T-helper 2 cell treated with Interferon-gamma antibody and Interleukin-4, amounts not matched to agents 100 ng/mL and 5 ng/mL, for 36 hours (primary cell): Measurements from ENCODE around the gene LYSMD4. TPM values are rescaled to one million over a fixed set of nuclear protein-coding genes. Genes with fewer than 3 reads are reported as not detected.

Source experiments
- intact Hi-C: fragments of 100-400 bp; cut with micrococcal nuclease; formaldehyde crosslinking; loops from one replicate; pipeline ENCODE4 v1.15.1; 2023
- total RNA-seq: library from RNA; stranded (reverse); gene quantifications from 2 replicates; pipeline ENCODE4 v1.2.3, GENCODE V29; 2022

LYSMD4 gene
- total RNA-seq, 1 donor from 2014 or later: 10.4 TPM

DNA sequence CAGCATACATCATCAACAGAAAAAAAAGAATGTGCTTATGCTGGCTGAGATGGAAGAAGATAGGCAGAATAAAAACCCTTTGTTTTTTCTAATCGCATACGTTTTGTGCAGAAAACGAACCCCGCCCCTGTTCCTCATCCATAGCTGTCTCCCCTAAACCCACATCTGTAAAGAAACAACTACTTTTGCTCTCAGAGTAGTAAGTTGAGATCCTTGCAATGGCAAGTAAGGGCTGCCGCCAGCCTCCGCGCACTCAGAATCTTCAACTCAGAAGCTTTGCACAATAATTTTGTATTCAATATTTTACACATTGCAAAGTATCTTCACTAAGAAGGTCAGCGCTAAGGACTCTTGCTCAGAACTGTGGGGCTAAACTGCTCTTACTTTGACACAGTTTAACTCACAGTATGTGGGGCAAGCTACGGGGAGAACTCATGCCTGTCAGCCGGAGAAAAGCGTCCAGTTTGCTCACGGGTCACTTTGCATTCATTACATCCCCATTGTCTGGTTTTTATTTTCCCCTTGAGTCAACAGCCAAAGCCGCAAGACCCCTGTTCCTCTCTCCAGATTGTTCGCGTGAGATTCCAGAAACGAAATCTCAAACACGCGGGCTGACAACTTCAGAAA is 1.0 kb downstream of the LYSMD4 start:
- intact Hi-C loops: loop anchor here (5.0 to 10.0 kb wide), 2 partner anchors 195 to 627 kb away; partner anchors contain the start of gene SYNM

GRCh38 chr15:99731336-99732123 is 1.7 kb downstream of the LYSMD4 start:
- intact Hi-C loops: loop anchor here (5.0 to 10.0 kb wide), 2 partner anchors 196 to 627 kb away; partner anchors contain the start of gene SYNM

- intact Hi-C loops: loop anchor here (5.0 to 10.0 kb wide), 2 partner anchors 197 to 625 kb away; partner anchors contain the start of gene SYNM
Observed at GRCh38 chr15:99729920-99730319, 3.3 kb downstream of the LYSMD4 start.

DNA sequence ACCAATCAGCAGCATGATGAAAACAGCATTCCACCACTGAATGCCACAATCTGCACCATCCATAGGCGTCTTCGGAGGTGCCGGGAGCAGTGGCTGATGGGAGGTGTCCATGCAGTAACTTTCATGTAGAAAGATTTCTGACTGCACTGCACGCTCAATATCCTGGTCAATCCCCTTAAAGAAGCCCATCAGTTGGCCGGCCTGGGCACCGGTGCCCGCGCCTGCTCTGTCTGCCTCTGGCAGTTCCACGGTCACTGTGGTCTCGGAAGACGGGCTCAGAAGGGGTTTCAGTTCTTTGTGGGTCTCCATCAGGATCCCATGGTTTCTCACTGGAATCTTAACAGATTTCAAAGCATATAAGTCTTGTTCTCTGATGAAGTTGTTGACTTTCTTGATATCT is 3.9 kb downstream of the LYSMD4 start:
- intact Hi-C loops: no loop called here

- intact Hi-C loops: no loop called here
Observed at GRCh38 chr15:99728916-99729315, 4.3 kb downstream of the LYSMD4 start.

DNA sequence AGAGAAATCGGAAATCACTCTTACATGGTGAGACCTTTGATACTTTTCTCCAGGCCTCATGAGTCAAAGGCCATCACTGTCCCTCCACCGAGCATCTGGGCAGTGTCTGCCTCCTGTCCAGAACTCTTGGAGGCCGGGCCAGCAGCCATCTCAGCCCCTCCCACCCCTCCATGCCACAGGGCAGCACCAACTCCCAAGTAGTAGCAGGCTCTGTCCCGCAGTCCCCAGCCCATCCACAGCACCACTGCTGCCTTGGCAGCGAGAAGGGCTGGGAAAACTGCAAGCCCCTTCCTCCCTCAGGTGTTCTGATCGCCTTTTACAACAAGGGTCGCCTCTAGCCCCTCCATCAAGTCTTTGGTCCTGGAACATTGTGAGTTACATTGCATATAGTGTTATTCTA is 5.5 kb downstream of the LYSMD4 start:
- intact Hi-C loops: no loop called here

- intact Hi-C loops: no loop called here
Observed at GRCh38 chr15:99727330-99727729, 5.9 kb downstream of the LYSMD4 start.

DNA sequence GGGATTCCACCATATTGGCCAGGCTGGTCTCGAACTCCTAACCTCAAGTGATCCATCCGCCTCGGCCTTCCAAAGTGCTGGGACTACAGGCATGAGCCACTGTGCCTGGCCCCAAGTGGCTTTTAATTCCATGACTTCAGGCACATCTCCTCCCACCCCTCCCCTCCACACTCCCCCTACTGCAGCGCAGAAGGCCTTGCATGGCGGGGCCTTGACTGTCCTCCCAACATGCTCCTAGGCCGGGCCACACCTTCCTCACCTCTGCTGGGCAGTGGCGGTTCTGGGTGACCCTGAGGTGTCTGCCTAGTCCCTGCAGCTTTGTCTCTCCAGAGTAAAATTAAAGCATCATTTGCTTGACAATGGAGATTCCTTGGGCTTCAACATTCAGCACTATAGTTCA is 6.9 kb downstream of the LYSMD4 start:
- intact Hi-C loops: no loop called here

DNA sequence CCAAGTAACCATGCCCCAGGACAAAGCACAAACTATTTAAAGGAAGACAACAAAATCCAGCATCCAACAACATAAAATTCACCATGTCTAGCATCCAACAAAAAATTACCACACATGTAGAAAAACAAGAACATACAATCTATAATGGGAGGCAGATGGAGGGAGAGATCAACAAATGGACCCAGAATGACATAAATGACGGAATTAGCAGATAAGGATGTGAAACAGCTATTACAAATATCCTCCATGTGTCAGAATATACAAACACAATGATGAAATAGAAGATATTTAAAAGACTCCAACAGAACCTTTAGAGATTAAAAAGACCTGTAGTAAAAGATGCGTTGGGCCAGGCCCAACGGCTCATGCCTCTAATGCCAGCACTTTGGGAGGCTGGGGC is 10.8 kb downstream of the LYSMD4 start:
- intact Hi-C loops: no loop called here

DNA sequence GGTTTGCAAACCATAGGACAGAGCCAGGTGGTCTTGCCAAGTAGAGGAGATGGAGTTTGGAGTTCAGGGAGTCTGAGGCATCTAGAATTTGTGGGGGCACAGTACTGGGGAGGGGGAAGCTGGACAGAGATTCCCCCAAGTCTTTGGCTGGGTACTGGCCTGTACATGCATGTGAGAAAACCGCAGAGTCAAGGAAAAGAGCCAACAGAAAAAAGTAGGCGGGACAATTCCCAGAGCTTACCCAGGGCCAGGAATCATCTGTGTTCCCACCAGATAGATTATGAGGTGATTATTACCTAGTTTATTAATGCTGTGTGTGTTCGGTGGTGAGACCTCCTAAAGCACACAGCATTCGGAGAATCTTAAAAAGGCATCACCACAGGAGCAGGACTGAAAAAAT is 11.3 kb downstream of the LYSMD4 start:
- intact Hi-C loops: loop anchor here (1.0 kb wide), 1 partner anchor 11 kb away; the partner anchor contains the start of gene LYSMD4

GRCh38 chr15:99721104-99721778 is 12.0 kb downstream of the LYSMD4 start:
- intact Hi-C loops: loop anchor here (1.0 kb wide), 1 partner anchor 12 kb away; the partner anchor contains the start of gene LYSMD4

- intact Hi-C loops: no loop called here
Observed at GRCh38 chr15:99720533-99720932, 12.7 kb downstream of the LYSMD4 start.

DNA sequence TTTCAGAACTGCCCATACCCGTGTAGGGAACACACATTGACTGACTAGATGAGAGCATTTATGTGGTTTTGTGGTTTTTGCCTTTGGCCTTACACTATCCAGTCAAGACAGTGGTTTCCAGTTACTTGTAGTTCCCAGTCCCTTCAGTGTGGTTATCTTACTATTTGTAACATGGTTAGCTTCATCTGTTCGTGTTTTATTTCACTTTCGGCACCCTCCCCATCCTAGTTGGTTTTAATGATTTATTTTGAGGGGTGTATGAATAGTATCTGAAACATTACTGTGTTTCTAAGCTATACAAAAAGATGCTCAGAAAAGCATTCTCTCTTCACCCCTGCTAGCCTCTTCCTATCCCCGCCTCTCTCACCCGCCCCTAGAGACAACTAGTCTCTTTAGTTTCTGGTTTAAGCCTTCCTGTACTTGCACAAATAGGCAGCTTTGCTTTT is 14.1 kb downstream of the LYSMD4 start:
- intact Hi-C loops: no loop called here

GRCh38 chr15:99718421-99718820 is 14.8 kb downstream of the LYSMD4 start:
- intact Hi-C loops: no loop called here

GRCh38 chr15:99717161-99718009 is 15.9 kb downstream of the LYSMD4 start:
- intact Hi-C loops: no loop called here

GRCh38 chr15:99716540-99717095 is 16.6 kb downstream of the LYSMD4 start:
- intact Hi-C loops: no loop called here

- intact Hi-C loops: no loop called here
Observed at GRCh38 chr15:99712415-99712814, 20.8 kb downstream of the LYSMD4 start.

- intact Hi-C loops: no loop called here
Observed at GRCh38 chr15:99711625-99712024, 21.6 kb downstream of the LYSMD4 start.

GRCh38 chr15:99709243-99709986 is 23.8 kb downstream of the LYSMD4 start:
- intact Hi-C loops: loop anchor here (10.0 kb wide), 1 partner anchor 205 kb away; no protein-coding TSS in a partner anchor

DNA sequence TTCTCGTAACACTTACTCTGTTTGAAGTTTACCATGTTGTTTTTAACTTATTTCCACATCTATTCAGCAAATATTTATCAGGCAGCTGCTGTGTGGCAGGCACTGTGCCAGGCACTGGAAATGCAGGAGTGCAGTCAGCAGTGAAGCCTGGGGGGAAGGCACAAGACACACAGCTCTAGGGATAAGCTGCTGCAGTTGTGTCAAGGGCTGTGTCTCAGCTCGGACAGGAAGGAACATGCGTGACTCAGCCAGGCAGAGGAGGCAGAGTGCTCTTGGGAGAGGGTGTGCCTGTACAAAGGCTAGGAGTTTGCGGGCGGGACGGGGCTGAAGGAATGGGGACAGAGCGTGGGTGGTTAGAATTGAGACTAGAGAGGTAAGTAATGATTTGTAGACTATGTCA is 24.7 kb downstream of the LYSMD4 start:
- intact Hi-C loops: loop anchor here (10.0 kb wide), 1 partner anchor 204 kb away; no protein-coding TSS in a partner anchor
